ENCODE results near the gene PTDSS2.

Gene PTDSS2

GRCh38 chr11:469684-470560, 19.8 kb downstream of the PTDSS2 start:
- Histone ChIP-seq H3K27me3 (ENCODE audit: insufficient read depth, low read length) (no peaks in the 10 kb centered on the region), H3K9me3 (ENCODE audit: low read length) (no peaks in the 10 kb centered on the region), H3F3A (ENCODE audit: insufficient read depth, low read length) (no peaks in the 10 kb centered on the region), H3K36me3 (ENCODE audit: insufficient read depth, low read length) (peaks cover 3% of the 10 kb centered on the region), H4K20me1 (ENCODE audit: insufficient read depth, low read length) (no peaks in the 10 kb centered on the region), H3K9ac (ENCODE audit: low read length) (no peak overlapping the region), H2AFZ (ENCODE audit: low read length) (no peak overlapping the region), H3K4me1 (ENCODE audit: insufficient read depth, low read length, severe bottlenecking) (no peaks in the 10 kb centered on the region), H3K4me2 (ENCODE audit: low read length) (no peak overlapping the region), H3K79me2 (ENCODE audit: insufficient read depth, low read length) (no peaks in the 10 kb centered on the region), H3K27ac (ENCODE audit: low read depth, low read length, poor library complexity, severe bottlenecking) (no peak overlapping the region), H3K4me3 (ENCODE audit: low read depth, low read length, poor library complexity, severe bottlenecking) (no peak overlapping the region), H3K9me2 (ENCODE audit: low read depth, low read length) (no peaks in the 10 kb centered on the region)
- TF ChIP-seq EZH2 (IDR thresholded peaks at IDR 0.05; ENCODE audit: borderline replicate concordance, low read length) (no peak), CTCF (IDR thresholded peaks at IDR 0.05; ENCODE audit: low read length) (no peak)

- H3K4me2 ChIP-seq (ENCODE audit: low read length) = no peak overlapping the region
Observed at GRCh38 chr11:471468-472145, 21.5 kb downstream of the PTDSS2 start.

GRCh38 chr11:472272-472671, 22.2 kb downstream of the PTDSS2 start:
- no peak overlapping the region for H3K4me2 ChIP-seq (ENCODE audit: low read length)
- no peak for TF ChIP-seq CTCF (IDR thresholded peaks at IDR 0.05; ENCODE audit: low read length)
- TF ChIP-seq EZH2 (IDR thresholded peaks at IDR 0.05; ENCODE audit: borderline replicate concordance, low read length) = no peak
- no peak overlapping the region for H3K4me3 ChIP-seq (ENCODE audit: low read depth, low read length, poor library complexity, severe bottlenecking)
- no peak overlapping the region for H3K9ac ChIP-seq (ENCODE audit: low read length)
- no peaks in the 10 kb centered on the region for H3K9me2 ChIP-seq (ENCODE audit: low read depth, low read length)
- H3K36me3 ChIP-seq (ENCODE audit: insufficient read depth, low read length) = peaks cover 7% of the 10 kb centered on the region
- H3K27ac ChIP-seq (ENCODE audit: low read depth, low read length, poor library complexity, severe bottlenecking) = no peak overlapping the region
- H2AFZ ChIP-seq (ENCODE audit: low read length) = no peak overlapping the region
- no peaks in the 10 kb centered on the region for H3K27me3 ChIP-seq (ENCODE audit: insufficient read depth, low read length)
- H3K4me1 ChIP-seq (ENCODE audit: insufficient read depth, low read length, severe bottlenecking) = no peaks in the 10 kb centered on the region
- H3K9me3 ChIP-seq (ENCODE audit: low read length) = no peaks in the 10 kb centered on the region
- no peaks in the 10 kb centered on the region for H3F3A ChIP-seq (ENCODE audit: insufficient read depth, low read length)
- H3K79me2 ChIP-seq (ENCODE audit: insufficient read depth, low read length) = no peaks in the 10 kb centered on the region
- H4K20me1 ChIP-seq (ENCODE audit: insufficient read depth, low read length) = no peaks in the 10 kb centered on the region

More at GRCh38 chr11:471468-472145, 21.5 kb downstream of the PTDSS2 start:
- no peaks in the 10 kb centered on the region for H3F3A ChIP-seq (ENCODE audit: insufficient read depth, low read length)
- H3K79me2 ChIP-seq (ENCODE audit: insufficient read depth, low read length) = no peaks in the 10 kb centered on the region
- no peaks in the 10 kb centered on the region for H3K9me2 ChIP-seq (ENCODE audit: low read depth, low read length)
- peaks cover 7% of the 10 kb centered on the region for H3K36me3 ChIP-seq (ENCODE audit: insufficient read depth, low read length)
- no peak overlapping the region for H3K27ac ChIP-seq (ENCODE audit: low read depth, low read length, poor library complexity, severe bottlenecking)
- no peak for TF ChIP-seq CTCF (IDR thresholded peaks at IDR 0.05; ENCODE audit: low read length)
- H2AFZ ChIP-seq (ENCODE audit: low read length) = no peak overlapping the region
- no peak overlapping the region for H3K9ac ChIP-seq (ENCODE audit: low read length)
- H3K4me3 ChIP-seq (ENCODE audit: low read depth, low read length, poor library complexity, severe bottlenecking) = no peak overlapping the region
- no peaks in the 10 kb centered on the region for H3K9me3 ChIP-seq (ENCODE audit: low read length)
- no peaks in the 10 kb centered on the region for H3K27me3 ChIP-seq (ENCODE audit: insufficient read depth, low read length)
- H3K4me1 ChIP-seq (ENCODE audit: insufficient read depth, low read length, severe bottlenecking) = no peaks in the 10 kb centered on the region
- H4K20me1 ChIP-seq (ENCODE audit: insufficient read depth, low read length) = no peaks in the 10 kb centered on the region
